GM12891 (cell line): ENCODE results near the gene AMDHD2.

Experiments
- PAX5 ChIP-seq: IDR thresholded peaks from 2 replicates; pipeline ENCODE4 v1.6.1; 2011; ENCODE audit warnings: low read length, moderate library complexity, mild to moderate bottlenecking; ENCODE audit not compliant: insufficient read depth, severe bottlenecking
- POLR2A ChIP-seq: IDR thresholded peaks from 2 replicates; pipeline ENCODE4 v1.6.1; 2011; ENCODE audit warnings: low read depth, low read length, control low read depth
- POLR2AphosphoS5 ChIP-seq: IDR thresholded peaks from 2 replicates; pipeline ENCODE4 v1.6.1; 2011; ENCODE audit warnings: low read depth, low read length, control low read depth
- SPI1 ChIP-seq: IDR thresholded peaks from 2 replicates; pipeline ENCODE4 v1.6.1; 2011; ENCODE audit warnings: low read depth, low read length, control low read depth
- TAF1 ChIP-seq: IDR thresholded peaks from 2 replicates; pipeline ENCODE4 v1.6.1; 2011; ENCODE audit warnings: low read depth, low read length, control low read depth

GRCh38 chr16:2516391-2517240 lies 3.6 kb upstream of the AMDHD2 start:
- TF ChIP-seq POLR2A (no peak), POLR2AphosphoS5 (no peak), TAF1 (no peak), PAX5 (no peak), SPI1 (0 out of 2 replicates have a peak, but pooled peaks have one; percentile 12)
